OCI-LY7 (cell line): Measurements from ENCODE around the gene XYLT1. TPM values are rescaled to one million over a fixed set of nuclear protein-coding genes. Genes with fewer than 3 reads are reported as not detected.

ENCODE experiments used
- BruUV-seq: library from RNA; stranded (reverse); fragments of 400-500 nt; replicated peaks from 2 replicates; lab custom pipeline; 2021; lab: Mats Ljungman, UMichigan
- CTCF ChIA-PET: fragments of 300-600 bp; sonication (Branson Sonifier 250); formaldehyde crosslinking; loops from one replicate; lab custom pipeline; 2022; ENCODE audit warnings: antibody characterized with exemption; ENCODE audit not compliant: unreplicated experiment; lab: Charles Lee
- POLR2A ChIA-PET: fragments of 300-600 bp; sonication (Branson Sonifier 250); formaldehyde crosslinking; loops from one replicate; lab custom pipeline; 2022; ENCODE audit warnings: antibody characterized with exemption; lab: Charles Lee
- DNase-seq: peaks from one replicate; pipeline ENCODE4 v3.0.0-alpha.2; 2015; ENCODE audit warnings: low spot score
- H2AFZ ChIP-seq: fragments of 200-600 bp; sonication (generic), shearing (Covaris generic); 2 replicates; pipeline ENCODE4 v1.6.1; 2014; ENCODE audit warnings: mild to moderate bottlenecking, antibody characterized with exemption, low read length, moderate library complexity
- H3K27ac ChIP-seq: fragments of 200-600 bp; sonication (generic); 2 replicates; pipeline ENCODE4 v1.5.1; 2014; ENCODE audit warnings: mixed run types, low read depth, mild to moderate bottlenecking, moderate library complexity, low read length, inconsistent platforms; ENCODE audit not compliant: poor library complexity, severe bottlenecking
- H3K36me3 ChIP-seq: fragments of 200-600 bp; sonication (generic); 2 replicates; pipeline ENCODE4 v1.6.1; 2014; ENCODE audit warnings: mild to moderate bottlenecking, antibody characterized with exemption, low read length, moderate library complexity, mixed read lengths; ENCODE audit not compliant: insufficient read depth
- H3K4me1 ChIP-seq: fragments of 200-600 bp; sonication (generic); 2 replicates; pipeline ENCODE4 v1.5.1; 2014; ENCODE audit warnings: mild to moderate bottlenecking, low read length; ENCODE audit not compliant: insufficient read depth, poor library complexity, severe bottlenecking
- H3K4me2 ChIP-seq: fragments of 200-600 bp; sonication (generic); 2 replicates; pipeline ENCODE4 v1.6.1; 2014; ENCODE audit warnings: mild to moderate bottlenecking, low read length
- H3K4me3 ChIP-seq: fragments of 200-600 bp; sonication (generic); 2 replicates; pipeline ENCODE4 v1.5.1; 2014; ENCODE audit warnings: mild to moderate bottlenecking, low read depth, low read length; ENCODE audit not compliant: poor library complexity, severe bottlenecking
- H3K79me2 ChIP-seq: fragments of 200-600 bp; sonication (generic); 2 replicates; pipeline ENCODE4 v1.6.1; 2016; ENCODE audit warnings: low read depth, mild to moderate bottlenecking, low read length, moderate library complexity, mixed read lengths; ENCODE audit not compliant: insufficient read depth
- H3K9me2 ChIP-seq: fragments of 200-600 bp; sonication (generic); 2 replicates; pipeline ENCODE4 v1.6.1; 2016; ENCODE audit warnings: mild to moderate bottlenecking, low read length, mixed read lengths; ENCODE audit not compliant: insufficient read depth
- H3K9me3 ChIP-seq: fragments of 200-600 bp; sonication (generic); 2 replicates; pipeline ENCODE4 v1.6.1; 2014; ENCODE audit warnings: mild to moderate bottlenecking, mixed run types, low read length, mixed read lengths
- H4K20me1 ChIP-seq: fragments of 200-600 bp; sonication (generic); 2 replicates; pipeline ENCODE4 v1.6.1; 2014; ENCODE audit warnings: mild to moderate bottlenecking, antibody characterized with exemption, low read length, moderate library complexity, mixed read lengths; ENCODE audit not compliant: insufficient read depth
- EZH2phosphoT487 ChIP-seq: fragments of 200-600 bp; sonication (generic); IDR thresholded peaks from 2 replicates; pipeline ENCODE4 v1.6.1; 2018; ENCODE audit warnings: low read depth, borderline replicate concordance, mild to moderate bottlenecking, mixed run types, antibody characterized with exemption, low read length, moderate library complexity, mixed read lengths
- intact Hi-C: fragments of 100-400 bp; cut with micrococcal nuclease; formaldehyde crosslinking; loops from one replicate; pipeline ENCODE4 v1.10.0; 2022; ENCODE audit not compliant: unreplicated experiment
- total RNA-seq, 2 experiments: library from RNA; depleted of rRNA in 1 of 2; stranded (reverse); fragments of >200 nt in 1 of 2; shearing (Covaris generic) in 1 of 2; gene quantifications; 2 replicates each; pipeline ENCODE4 v1.2.3, GENCODE V29; 2014 to 2022
- TF ChIP-seq, protein P1 (sequence below): fragments of 200-600 bp; sonication (generic); conservative IDR thresholded peaks from 2 replicates; pipeline ENCODE4 v1.5.1; 2014; ENCODE audit warnings: mild to moderate bottlenecking, antibody characterized with exemption, low read length, moderate library complexity, mixed read lengths

The XYLT1 gene
- total RNA-seq, 2 experiments from 2014 or later, result 36.3 to 50.0 TPM

DNA sequence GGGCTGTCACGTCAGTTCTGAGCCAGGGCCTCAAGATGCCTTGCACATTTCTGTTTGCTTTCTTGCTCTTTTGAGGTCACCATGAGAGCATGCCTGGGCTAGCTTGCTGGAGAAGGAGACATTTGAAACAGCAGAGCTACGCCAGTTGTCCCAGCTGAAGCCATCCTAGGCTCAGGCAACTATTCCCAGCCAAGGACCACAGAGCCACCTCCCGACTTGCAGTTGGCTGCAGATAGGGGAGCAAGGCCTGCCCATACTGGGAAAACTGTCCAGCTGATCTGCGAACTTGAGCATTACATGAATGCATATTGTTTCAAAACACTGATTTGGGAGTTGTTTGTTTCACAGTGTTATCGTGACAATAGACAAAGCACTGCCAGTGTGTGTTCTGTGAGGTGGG is 340.8 kb downstream of the XYLT1 start:
- Histone ChIP-seq H3K4me2 (no peak overlapping the region), H3K79me2 (no peaks in the 10 kb centered on the region), H3K4me1 (peaks cover 24% of the 10 kb centered on the region), H3K4me3 (no peak overlapping the region), H3K36me3 (peaks cover 79% of the 10 kb centered on the region), H3K9me2 (no peaks in the 10 kb centered on the region), H2AFZ (no peak overlapping the region), H4K20me1 (no peaks in the 10 kb centered on the region), H3K9me3 (no peaks in the 10 kb centered on the region), H3K27ac (no peak overlapping the region)
- POLR2A ChIA-PET, result no interaction called here
- intact Hi-C loops, result loop anchor here (5.0 kb wide), 1 partner anchor 342 kb away; the partner anchor contains the start of gene XYLT1
- CTCF ChIA-PET, result no interaction called here
- TF ChIP-seq, protein P1, sequence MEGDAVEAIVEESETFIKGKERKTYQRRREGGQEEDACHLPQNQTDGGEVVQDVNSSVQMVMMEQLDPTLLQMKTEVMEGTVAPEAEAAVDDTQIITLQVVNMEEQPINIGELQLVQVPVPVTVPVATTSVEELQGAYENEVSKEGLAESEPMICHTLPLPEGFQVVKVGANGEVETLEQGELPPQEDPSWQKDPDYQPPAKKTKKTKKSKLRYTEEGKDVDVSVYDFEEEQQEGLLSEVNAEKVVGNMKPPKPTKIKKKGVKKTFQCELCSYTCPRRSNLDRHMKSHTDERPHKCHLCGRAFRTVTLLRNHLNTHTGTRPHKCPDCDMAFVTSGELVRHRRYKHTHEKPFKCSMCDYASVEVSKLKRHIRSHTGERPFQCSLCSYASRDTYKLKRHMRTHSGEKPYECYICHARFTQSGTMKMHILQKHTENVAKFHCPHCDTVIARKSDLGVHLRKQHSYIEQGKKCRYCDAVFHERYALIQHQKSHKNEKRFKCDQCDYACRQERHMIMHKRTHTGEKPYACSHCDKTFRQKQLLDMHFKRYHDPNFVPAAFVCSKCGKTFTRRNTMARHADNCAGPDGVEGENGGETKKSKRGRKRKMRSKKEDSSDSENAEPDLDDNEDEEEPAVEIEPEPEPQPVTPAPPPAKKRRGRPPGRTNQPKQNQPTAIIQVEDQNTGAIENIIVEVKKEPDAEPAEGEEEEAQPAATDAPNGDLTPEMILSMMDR, result no peak
- no peak for TF ChIP-seq EZH2phosphoT487
- no TSS peak for BruUV-seq
- DNase-seq, result no peak

DNA sequence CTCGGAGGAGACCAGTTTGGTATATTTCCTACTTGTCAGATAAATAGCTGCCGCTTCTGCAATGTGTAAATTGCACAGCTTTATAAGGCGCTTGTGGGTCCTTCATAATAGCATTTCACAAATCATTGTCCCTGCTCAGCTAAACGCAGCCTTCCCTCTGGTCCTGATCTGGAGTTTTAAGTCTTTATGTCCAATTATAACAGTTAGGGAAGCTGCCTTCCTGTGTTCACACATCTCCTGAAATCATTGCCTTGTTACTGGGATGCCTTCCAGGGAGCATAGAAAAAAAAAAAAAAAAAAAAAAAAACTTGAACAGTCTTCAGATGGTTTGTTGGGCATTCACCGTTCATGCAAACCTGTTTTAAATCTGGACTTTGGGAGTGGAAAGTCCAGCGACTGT is 342.0 kb downstream of the XYLT1 start:
- intact Hi-C loops, result no loop called here
- CTCF ChIA-PET, result no interaction called here

DNA sequence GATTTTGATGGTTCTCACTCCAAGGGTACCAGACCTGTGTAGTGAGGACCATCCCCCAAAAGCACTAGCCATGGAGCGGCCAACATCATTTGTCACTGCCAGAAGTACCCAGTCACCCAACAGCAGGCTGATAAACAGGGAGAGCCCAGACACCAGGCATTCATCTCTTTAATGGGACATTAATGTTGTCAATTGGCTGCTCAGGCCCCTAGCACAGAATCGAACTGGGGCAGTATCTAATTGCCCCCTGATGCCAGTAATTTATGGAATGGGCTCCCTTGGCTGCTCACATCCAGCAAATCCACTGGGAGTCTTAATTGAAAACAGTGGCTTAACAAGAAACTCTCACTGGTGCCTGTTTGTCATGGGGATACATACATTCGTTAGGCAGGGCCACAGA is 344.6 kb downstream of the XYLT1 start:
- Histone ChIP-seq H3K9me2 (no peaks in the 10 kb centered on the region), H3K9me3 (no peaks in the 10 kb centered on the region), H3K36me3 (peaks cover 61% of the 10 kb centered on the region), H3K4me3 (no peak overlapping the region), H3K4me1 (peaks cover 8% of the 10 kb centered on the region), H3K79me2 (no peaks in the 10 kb centered on the region), H3K27ac (no peak overlapping the region), H4K20me1 (no peaks in the 10 kb centered on the region), H3K4me2 (no peak overlapping the region), H2AFZ (no peak overlapping the region)
- BruUV-seq, result no TSS peak
- POLR2A ChIA-PET, result interaction anchor here (1.2 kb wide), 1 partner anchor 32 kb away, joined by 3 read pairs; no protein-coding TSS in a partner anchor
- CTCF ChIA-PET, result no interaction called here
- intact Hi-C loops, result no loop called here
- no peak for TF ChIP-seq EZH2phosphoT487
- TF ChIP-seq, protein P1, result no peak
- DNase-seq, result no peak

More for the DNA sequence above, 342.0 kb downstream of the XYLT1 start:
- no peak overlapping the region for H2AFZ ChIP-seq
- no peak overlapping the region for H3K4me2 ChIP-seq
- H4K20me1 ChIP-seq, result no peaks in the 10 kb centered on the region
- no peaks in the 10 kb centered on the region for H3K9me3 ChIP-seq
- H3K9me2 ChIP-seq, result no peaks in the 10 kb centered on the region
- H3K79me2 ChIP-seq, result no peaks in the 10 kb centered on the region
- peaks cover 81% of the 10 kb centered on the region for H3K36me3 ChIP-seq
- no TSS peak for BruUV-seq
- peaks cover 12% of the 10 kb centered on the region for H3K4me1 ChIP-seq
- no peak overlapping the region for H3K4me3 ChIP-seq
- TF ChIP-seq, protein P1, result no peak
- no peak for TF ChIP-seq EZH2phosphoT487
- no peak for DNase-seq
- H3K27ac ChIP-seq, result no peak overlapping the region
- POLR2A ChIA-PET, result interaction anchor here (0.7 kb wide), 1 partner anchor 13 kb away, joined by 3 read pairs; no protein-coding TSS in a partner anchor
